ENCODE results near the gene PTPRD. TPM values are rescaled to one million over a fixed set of nuclear protein-coding genes. Genes with fewer than 3 reads are reported as not detected.

Gene PTPRD
- polyA plus RNA-seq, 1 experiment: 0.39 TPM

DNA sequence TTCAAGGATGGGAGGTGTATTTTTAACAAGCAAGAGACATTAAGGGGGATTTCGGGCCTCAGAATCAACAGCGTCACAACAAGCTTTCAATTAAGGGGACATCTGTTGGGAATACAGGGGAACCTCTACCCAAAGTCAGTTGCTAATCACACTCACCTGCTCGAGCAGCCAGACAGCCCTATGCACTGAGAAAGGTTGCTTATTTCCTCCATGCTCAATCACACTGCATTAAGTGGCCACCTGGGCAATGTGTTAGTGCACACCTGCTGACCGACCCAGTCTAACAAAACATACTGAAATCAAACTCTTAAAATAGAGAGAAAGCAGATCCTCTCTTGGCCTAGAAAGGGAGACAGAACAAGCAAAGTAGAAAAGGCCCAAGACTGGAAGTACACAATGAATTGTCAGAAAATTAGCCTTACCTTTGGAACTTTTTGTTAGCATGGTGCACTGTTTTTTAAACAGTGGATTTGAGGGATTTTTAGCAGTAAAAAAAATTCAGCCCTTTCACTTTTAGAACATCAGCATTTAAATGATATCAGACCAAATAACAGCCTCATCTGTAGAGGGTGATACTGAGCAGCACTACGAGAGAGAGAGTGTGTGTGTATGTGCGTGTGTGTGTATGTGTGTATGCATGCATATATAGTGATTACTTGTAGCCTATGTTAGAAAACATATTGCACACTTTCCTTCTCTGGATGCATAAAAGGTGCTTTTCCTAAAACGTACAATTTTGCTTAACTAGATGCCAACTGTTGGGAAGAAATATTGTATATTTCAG, 1694.7 kb downstream of the PTPRD start:
- DNase-seq (ENCODE audit: low read depth): no peak
- ChIA-PET CTCF (no interaction called here), POLR2A (no interaction called here)
- Histone ChIP-seq H3K4me3 (ENCODE audit: low read depth, low read length) (no peak overlapping the region), H3K36me3 (ENCODE audit: control insufficient read depth, insufficient read depth, low read length) (no peaks in the 10 kb centered on the region), H3K27me3 (ENCODE audit: control insufficient read depth, insufficient read depth, low read length) (no peaks in the 10 kb centered on the region)
- TF ChIP-seq, protein P1, sequence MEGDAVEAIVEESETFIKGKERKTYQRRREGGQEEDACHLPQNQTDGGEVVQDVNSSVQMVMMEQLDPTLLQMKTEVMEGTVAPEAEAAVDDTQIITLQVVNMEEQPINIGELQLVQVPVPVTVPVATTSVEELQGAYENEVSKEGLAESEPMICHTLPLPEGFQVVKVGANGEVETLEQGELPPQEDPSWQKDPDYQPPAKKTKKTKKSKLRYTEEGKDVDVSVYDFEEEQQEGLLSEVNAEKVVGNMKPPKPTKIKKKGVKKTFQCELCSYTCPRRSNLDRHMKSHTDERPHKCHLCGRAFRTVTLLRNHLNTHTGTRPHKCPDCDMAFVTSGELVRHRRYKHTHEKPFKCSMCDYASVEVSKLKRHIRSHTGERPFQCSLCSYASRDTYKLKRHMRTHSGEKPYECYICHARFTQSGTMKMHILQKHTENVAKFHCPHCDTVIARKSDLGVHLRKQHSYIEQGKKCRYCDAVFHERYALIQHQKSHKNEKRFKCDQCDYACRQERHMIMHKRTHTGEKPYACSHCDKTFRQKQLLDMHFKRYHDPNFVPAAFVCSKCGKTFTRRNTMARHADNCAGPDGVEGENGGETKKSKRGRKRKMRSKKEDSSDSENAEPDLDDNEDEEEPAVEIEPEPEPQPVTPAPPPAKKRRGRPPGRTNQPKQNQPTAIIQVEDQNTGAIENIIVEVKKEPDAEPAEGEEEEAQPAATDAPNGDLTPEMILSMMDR (IDR thresholded peaks at IDR 0.05; ENCODE audit: insufficient read depth, low read depth, low read length): no peak

DNA sequence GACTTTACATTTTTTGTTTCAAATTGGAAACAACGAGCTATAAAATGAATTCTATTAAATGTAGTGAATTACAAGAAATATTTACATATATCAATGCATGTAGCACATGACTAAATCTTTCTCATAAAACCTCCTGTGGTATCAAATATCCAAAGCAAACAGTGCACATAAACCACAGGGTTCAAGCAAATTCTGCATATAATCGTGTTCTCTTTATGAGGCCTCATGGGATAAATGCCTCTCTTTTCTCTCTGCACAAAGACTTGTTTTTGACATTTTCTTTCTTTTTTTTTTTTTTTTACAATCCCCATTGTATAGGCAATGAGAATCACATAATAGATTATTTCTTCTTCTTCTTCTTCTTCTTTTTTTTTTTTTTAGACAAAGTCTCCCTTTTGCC, 1696.0 kb downstream of the PTPRD start:
- Histone ChIP-seq H3K36me3 (ENCODE audit: control insufficient read depth, insufficient read depth, low read length) (no peaks in the 10 kb centered on the region), H3K4me3 (ENCODE audit: low read depth, low read length) (no peak overlapping the region), H3K27me3 (ENCODE audit: control insufficient read depth, insufficient read depth, low read length) (no peaks in the 10 kb centered on the region)
- POLR2A ChIA-PET: no interaction called here
- DNase-seq (ENCODE audit: low read depth): no peak
- TF ChIP-seq, protein P1 (IDR thresholded peaks at IDR 0.05; ENCODE audit: insufficient read depth, low read depth, low read length): no peak
- CTCF ChIA-PET: no interaction called here

DNA sequence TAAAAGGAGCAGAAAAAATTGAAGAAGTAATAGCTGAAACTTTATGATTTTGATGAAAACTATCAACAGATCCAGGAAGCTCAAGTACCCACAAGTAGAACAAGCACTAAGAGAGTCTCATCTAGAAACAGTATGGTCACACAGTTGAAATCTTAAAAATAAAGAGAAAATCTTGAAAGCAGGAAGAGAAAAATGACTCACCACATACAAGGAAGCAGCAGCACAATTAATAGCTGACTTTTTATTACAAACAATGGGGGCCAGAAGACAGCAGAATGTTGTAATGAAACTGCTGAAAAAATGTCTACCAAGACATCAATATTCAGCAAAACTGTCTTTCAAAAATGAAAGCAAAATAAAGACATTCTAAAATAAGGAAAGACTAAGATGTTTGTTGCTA, 1704.9 kb downstream of the PTPRD start:
- no peaks in the 10 kb centered on the region for H3K36me3 ChIP-seq (ENCODE audit: control insufficient read depth, insufficient read depth, low read length)
- H3K27me3 ChIP-seq (ENCODE audit: control insufficient read depth, insufficient read depth, low read length): no peaks in the 10 kb centered on the region
- ChIA-PET POLR2A (no interaction called here), CTCF (no interaction called here)
- H3K4me3 ChIP-seq (ENCODE audit: low read depth, low read length): no peak overlapping the region
- DNase-seq (ENCODE audit: low read depth): no peak
- TF ChIP-seq, protein P1 (IDR thresholded peaks at IDR 0.05; ENCODE audit: insufficient read depth, low read depth, low read length): no peak

DNA sequence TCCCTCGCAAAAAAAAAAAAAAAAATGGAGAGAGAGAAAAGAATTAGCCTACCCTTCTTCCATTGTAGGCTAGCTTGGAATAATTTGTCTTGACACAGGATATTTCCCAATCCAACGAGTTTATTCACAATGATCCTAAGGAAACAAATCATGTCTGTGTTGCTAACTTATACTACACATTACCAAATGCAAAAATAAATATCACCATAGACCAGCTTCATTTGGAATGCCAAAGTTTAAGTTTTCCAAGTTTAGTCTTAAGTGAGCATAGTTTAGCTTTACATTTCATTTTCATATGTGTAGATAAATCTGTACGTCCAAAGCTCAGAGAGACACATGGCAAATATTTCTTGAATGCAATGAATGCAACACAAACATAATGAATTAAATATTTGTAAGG, 1707.1 kb downstream of the PTPRD start:
- Histone ChIP-seq H3K27me3 (ENCODE audit: control insufficient read depth, insufficient read depth, low read length) (no peaks in the 10 kb centered on the region), H3K4me3 (ENCODE audit: low read depth, low read length) (no peak overlapping the region), H3K36me3 (ENCODE audit: control insufficient read depth, insufficient read depth, low read length) (no peaks in the 10 kb centered on the region)
- no peak for DNase-seq (ENCODE audit: low read depth)
- TF ChIP-seq, protein P1 (IDR thresholded peaks at IDR 0.05; ENCODE audit: insufficient read depth, low read depth, low read length): no peak
- POLR2A ChIA-PET: no interaction called here
- CTCF ChIA-PET: interaction anchor here (0.6 kb wide), 1 partner anchor 78 kb away, joined by 4 read pairs; no protein-coding TSS in a partner anchor

DNA sequence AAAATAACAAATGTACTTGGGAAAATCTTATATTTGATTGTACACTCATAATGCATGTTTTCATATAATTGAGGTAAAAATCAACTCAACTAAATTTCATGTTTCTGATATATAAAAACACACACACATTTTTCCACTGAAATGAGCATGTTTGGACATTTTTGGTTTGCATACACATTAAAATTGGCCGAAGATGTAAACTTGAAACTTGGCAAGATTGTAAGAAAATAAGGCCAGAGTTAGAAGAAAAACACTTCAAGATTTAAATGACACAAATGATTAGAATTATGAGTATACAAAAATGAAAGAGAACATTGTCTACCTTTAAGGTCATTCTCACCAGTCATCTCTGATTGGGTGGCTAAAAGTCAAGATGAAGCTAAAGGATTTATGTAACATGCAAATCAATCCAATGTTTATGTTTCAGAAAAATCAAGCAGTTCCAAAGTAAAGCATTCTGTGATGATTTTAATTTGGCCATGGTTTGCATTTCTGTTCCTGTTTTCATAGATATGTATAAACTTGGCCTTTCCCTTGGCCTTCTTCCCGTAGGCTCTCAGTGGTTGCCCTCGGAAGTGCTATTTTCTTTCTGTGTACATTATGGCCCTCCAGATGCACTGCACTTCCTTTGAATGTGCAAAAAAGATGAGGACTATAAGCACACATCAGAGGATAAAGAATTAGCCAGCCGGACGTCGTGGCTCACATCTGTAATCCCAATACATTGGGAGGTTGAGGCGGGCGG, 1707.9 kb downstream of the PTPRD start:
- Histone ChIP-seq H3K4me3 (ENCODE audit: low read depth, low read length) (no peak overlapping the region), H3K36me3 (ENCODE audit: control insufficient read depth, insufficient read depth, low read length) (no peaks in the 10 kb centered on the region), H3K27me3 (ENCODE audit: control insufficient read depth, insufficient read depth, low read length) (no peaks in the 10 kb centered on the region)
- ChIA-PET CTCF (no interaction called here), POLR2A (no interaction called here)
- TF ChIP-seq, protein P1 (IDR thresholded peaks at IDR 0.05; ENCODE audit: insufficient read depth, low read depth, low read length): no peak
- DNase-seq (ENCODE audit: low read depth): no peak
